Aorta (tissue), 5 donors: ENCODE data around the gene POLR2E. TPM values are rescaled to one million over a fixed set of nuclear protein-coding genes. Genes with fewer than 3 reads are reported as not detected.
A peak's percentile ranks its signal among the peaks of the same experiment; 100 is the strongest.

Experiments
- ATAC-seq: fragments of 200-7000 bp; cut with Tn5 transposase; one replicate; pipeline ENCODE4 v1.9.1; 2022; ENCODE audit warnings: moderate library complexity; ENCODE audit not compliant: low FRiP score
- DNase-seq, 2 donors: peaks; one replicate each; pipeline ENCODE4 v3.0.0-alpha.2; 2020
- H3K27ac ChIP-seq, 2 donors: one replicate each; pipeline ENCODE4 v1.5.1; 2013; ENCODE audit warnings: low read length in 2 of 2, mild to moderate bottlenecking in 2 of 2, moderate library complexity in 2 of 2, control low read depth in 1 of 2, inconsistent platforms in 1 of 2, low read depth in 1 of 2
- H3K27me3 ChIP-seq, 2 donors: one replicate each; pipeline ENCODE4 v1.6.1; 2013; ENCODE audit warnings: control low read depth in 1 of 2, low read length in 1 of 2, mild to moderate bottlenecking in 1 of 2, moderate library complexity in 1 of 2; ENCODE audit not compliant: insufficient read depth in 2 of 2, control insufficient read depth in 1 of 2
- H3K36me3 ChIP-seq, 2 donors: one replicate each; pipeline ENCODE4 v1.6.1; 2013; ENCODE audit warnings: control low read depth in 1 of 2, low read length in 1 of 2, mild to moderate bottlenecking in 1 of 2; ENCODE audit not compliant: insufficient read depth in 2 of 2, control insufficient read depth in 1 of 2
- H3K4me1 ChIP-seq, 2 donors: one replicate each; pipeline ENCODE4 v1.6.1; 2013; ENCODE audit warnings: low read length in 2 of 2, control low read depth in 1 of 2, mild to moderate bottlenecking in 1 of 2, moderate library complexity in 1 of 2; ENCODE audit not compliant: insufficient read depth in 2 of 2, control insufficient read depth in 1 of 2
- H3K4me3 ChIP-seq, 2 donors: one replicate each; pipeline ENCODE4 v1.5.1; 2013; ENCODE audit warnings: low read length in 2 of 2, control low read depth in 1 of 2, mild to moderate bottlenecking in 1 of 2
- H3K9me3 ChIP-seq: one replicate; pipeline ENCODE4 v1.6.1; 2013; ENCODE audit warnings: mild to moderate bottlenecking, low read length; ENCODE audit not compliant: control insufficient read depth
- WGBS, 2 donors: extraction: QIAGEN DNeasy Blood & Tissue Kit; methylation state at CpG; one replicate each; pipeline ENCODE4 v1.1.7; 2013; 5-methylcytosine and 5-hydroxymethylcytosine counted together
- intact Hi-C, 2 donors: fragments of 100-400 bp; cut with DNase I; formaldehyde crosslinking; loops; one replicate each; pipeline versions ENCODE4 v1.14.2 to v1.15.0; 2022
- polyA plus RNA-seq, 2 donors: library from polyadenylated mRNA; stranded (reverse); fragments of 200-250 nt; gene quantifications; one replicate each; pipeline ENCODE4 v1.2.3, GENCODE V29; 2013
- total RNA-seq, 2 donors: library from RNA; stranded (reverse); fragmentation: NEBNext Ultra II Directional; extraction: Animal tissue kit (Norgen Biotek cat#: 25700); gene quantifications; one replicate each; pipeline ENCODE4 v1.2.1, GENCODE V29; 2021
- donor health status: healthy with polysubstance abuse.
- donor health status: Bipolar disorder and iron deficiency.
- donor health status: DM: no; HTN: no; CAD: no.
- donor health status: DM: no; HTN: no; CAD: no.
- donor health status: DM: yes; HTN: yes; CAD: no.

POLR2E gene
- total and polyA plus RNA-seq, 4 donors, result 83.5 to 116 (median 93.6) TPM

GRCh38 chr19:1050989-1051788 is 44.0 kb downstream of the POLR2E start:
- DNase-seq (peak in 1 of 2 donors; percentile 70), ATAC-seq (no peak)
- intact Hi-C loops, result no loop called here
- WGBS, 2 donors, result 83 to 88% methylated on average over 31 of the region's 31 CpGs
- no peaks in the 10 kb centered on the region for H3K4me1 ChIP-seq
- H3K27me3 ChIP-seq, result no peaks in the 10 kb centered on the region
- H3K9me3 ChIP-seq, result no peaks in the 10 kb centered on the region
- no peak overlapping the region for H3K27ac ChIP-seq
- no peak overlapping the region for H3K4me3 ChIP-seq
- H3K36me3 ChIP-seq, result no peaks in the 10 kb centered on the region

- no peak for ATAC-seq
- Histone ChIP-seq H3K9me3 (no peaks in the 10 kb centered on the region), H3K27me3 (no peaks in the 10 kb centered on the region), H3K27ac (no peak overlapping the region), H3K4me1 (no peaks in the 10 kb centered on the region), H3K4me3 (no peak overlapping the region), H3K36me3 (no peaks in the 10 kb centered on the region)
- intact Hi-C loops, result no loop called here
- no peak for DNase-seq
- 56 to 69% methylated on average over 10 to 11 of the region's 11 CpGs for WGBS, 2 donors
Measured at GRCh38 chr19:1049800-1050199, 45.4 kb downstream of the POLR2E start.

- Histone ChIP-seq H3K27ac (no peak overlapping the region), H3K9me3 (no peaks in the 10 kb centered on the region), H3K36me3 (no peaks in the 10 kb centered on the region), H3K4me3 (no peak overlapping the region), H3K4me1 (no peaks in the 10 kb centered on the region), H3K27me3 (no peaks in the 10 kb centered on the region)
- ATAC-seq, result no peak
- DNase-seq, result peak in 1 of 2 donors; percentile 45
- 91 to 93% methylated on average over 15 to 17 of the region's 17 CpGs for WGBS, 2 donors
- intact Hi-C loops, result no loop called here
Measured at GRCh38 chr19:1049106-1049505, 46.1 kb downstream of the POLR2E start.

- DNase-seq, result no peak
- intact Hi-C loops, result no loop called here
- Histone ChIP-seq H3K4me1 (no peaks in the 10 kb centered on the region), H3K27me3 (no peaks in the 10 kb centered on the region), H3K9me3 (no peaks in the 10 kb centered on the region), H3K27ac (no peak overlapping the region), H3K36me3 (no peaks in the 10 kb centered on the region), H3K4me3 (no peak overlapping the region)
- no peak for ATAC-seq
- WGBS, 2 donors, result 84 to 87% methylated on average over 18 to 20 of the region's 20 CpGs
Measured at GRCh38 chr19:1047696-1048147, 47.5 kb downstream of the POLR2E start.

- Histone ChIP-seq H3K9me3 (no peaks in the 10 kb centered on the region), H3K27me3 (no peaks in the 10 kb centered on the region), H3K4me3 (no peak overlapping the region), H3K36me3 (no peaks in the 10 kb centered on the region), H3K4me1 (no peaks in the 10 kb centered on the region), H3K27ac (no peak overlapping the region)
- ATAC-seq (no peak), DNase-seq (peak in 1 of 2 donors; percentile 42)
- intact Hi-C loops, result no loop called here
- 93 to 94% methylated on average over 77 of the region's 77 CpGs for WGBS, 2 donors
Measured at GRCh38 chr19:1046836-1047695, 48.1 kb downstream of the POLR2E start.

GRCh38 chr19:1046117-1046626 is 49.0 kb downstream of the POLR2E start:
- intact Hi-C loops, result no loop called here
- no peaks in the 10 kb centered on the region for H3K4me1 ChIP-seq

GRCh38 chr19:1045247-1045603 is 50.0 kb downstream of the POLR2E start:
- Histone ChIP-seq H3K4me1 (no peaks in the 10 kb centered on the region), H3K4me3 (no peak overlapping the region), H3K27ac (no peak overlapping the region), H3K27me3 (no peaks in the 10 kb centered on the region), H3K9me3 (no peaks in the 10 kb centered on the region), H3K36me3 (no peaks in the 10 kb centered on the region)
- 70 to 75% methylated on average over 10 of the region's 10 CpGs for WGBS, 2 donors
- no peak for ATAC-seq
- DNase-seq, result peak in 1 of 2 donors; percentile 48
- intact Hi-C loops, result no loop called here

More at GRCh38 chr19:1046117-1046626, 49.0 kb downstream of the POLR2E start:
- DNase-seq, result no peak
- no peak for ATAC-seq
- H3K27me3 ChIP-seq, result no peaks in the 10 kb centered on the region
- no peaks in the 10 kb centered on the region for H3K36me3 ChIP-seq
- WGBS, 2 donors, result 88 to 93% methylated on average over 31 to 33 of the region's 33 CpGs
- H3K9me3 ChIP-seq, result no peaks in the 10 kb centered on the region
- H3K4me3 ChIP-seq, result no peak overlapping the region
- H3K27ac ChIP-seq, result no peak overlapping the region

GRCh38 chr19:1042689-1043511 is 52.3 kb downstream of the POLR2E start:
- no peak overlapping the region for H3K4me3 ChIP-seq

More at GRCh38 chr19:1042689-1043511, 52.3 kb downstream of the POLR2E start:
- DNase-seq (peak in 1 of 2 donors; percentile 58), ATAC-seq (no peak)
- no peaks in the 10 kb centered on the region for H3K9me3 ChIP-seq
- 43 to 52% methylated on average over 23 of the region's 23 CpGs for WGBS, 2 donors
- H3K27ac ChIP-seq, result no peak overlapping the region
- H3K27me3 ChIP-seq, result no peaks in the 10 kb centered on the region
- intact Hi-C loops, result loop anchor here (5.0 kb wide), 1 partner anchor 54 kb away; the partner anchor contains the start of gene POLR2E (in 2 of the 2)
- no peaks in the 10 kb centered on the region for H3K4me1 ChIP-seq
- H3K36me3 ChIP-seq, result no peaks in the 10 kb centered on the region
